CD14-positive monocyte (primary cell): ENCODE data around the gene NPEPL1. TPM values are rescaled to one million over a fixed set of nuclear protein-coding genes. Genes with fewer than 3 reads are reported as not detected.
A peak's percentile ranks its signal among the peaks of the same experiment; 100 is the strongest.

Experiments
- DNase-seq, 3 donors: peaks; one replicate each; pipeline ENCODE4 v3.0.0-alpha.2; 2011 to 2022
- H2AFZ ChIP-seq: 2 replicates; pipeline ENCODE4 v1.6.0; 2012; ENCODE audit warnings: mild to moderate bottlenecking, low read depth, low read length, inconsistent platforms; ENCODE audit not compliant: insufficient read depth, poor library complexity, severe bottlenecking
- H3K27ac ChIP-seq, 2 donors: 1 replicate in 1 of 2; 2 replicates in 1 of 2; pipeline ENCODE4 v1.5.1; 2012 to 2013; ENCODE audit warnings: low read length in 2 of 2, control low read depth in 1 of 2, inconsistent platforms in 1 of 2, low read depth in 1 of 2, mild to moderate bottlenecking in 1 of 2
- H3K27me3 ChIP-seq, 2 donors: one replicate each; pipeline versions ENCODE4 v1.6.0 to v1.6.1; 2011 to 2013; ENCODE audit warnings: low read length in 2 of 2; ENCODE audit not compliant: control insufficient read depth in 2 of 2, insufficient read depth in 2 of 2
- H3K36me3 ChIP-seq, 2 donors: replicated peaks in 1 of 2; 1 replicate in 1 of 2; 2 replicates in 1 of 2; pipeline versions ENCODE4 v1.5.1 to v1.6.1; 2012 to 2013; ENCODE audit warnings: low read length in 2 of 2, control low read depth in 1 of 2, inconsistent platforms in 1 of 2, mild to moderate bottlenecking in 1 of 2; ENCODE audit not compliant: insufficient read depth in 2 of 2, control insufficient read depth in 1 of 2
- H3K4me1 ChIP-seq, 2 donors: 1 replicate in 1 of 2; 2 replicates in 1 of 2; pipeline versions ENCODE4 v1.5.1 to v1.6.1; 2012 to 2013; ENCODE audit warnings: low read length in 2 of 2, control low read depth in 1 of 2, inconsistent platforms in 1 of 2, mild to moderate bottlenecking in 1 of 2, moderate library complexity in 1 of 2; ENCODE audit not compliant: insufficient read depth in 2 of 2, control insufficient read depth in 1 of 2
- H3K4me2 ChIP-seq: replicated peaks from 2 replicates; pipeline ENCODE3; 2012; ENCODE audit warnings: low read length, moderate library complexity, mild to moderate bottlenecking; ENCODE audit not compliant: poor library complexity, severe bottlenecking; ENCODE audit errors: extremely low read depth
- H3K4me3 ChIP-seq, 3 experiments: fragments of 200-600 bp in 1 of 3; sonication (generic) in 1 of 3; replicated peaks in 1 of 3; 1 replicate in 2 of 3; 2 replicates in 1 of 3; pipeline ENCODE4 v1.5.1; 2011 to 2013; ENCODE audit warnings: low read length in 3 of 3, mild to moderate bottlenecking in 3 of 3, control low read depth in 2 of 3, low read depth in 2 of 3, inconsistent platforms in 1 of 3, moderate library complexity in 1 of 3
- H3K79me2 ChIP-seq: 2 replicates; pipeline ENCODE4 v1.6.0; 2012; ENCODE audit warnings: mild to moderate bottlenecking, control low read depth, inconsistent platforms, low read length, moderate library complexity; ENCODE audit not compliant: insufficient read depth
- H3K9ac ChIP-seq: 2 replicates; pipeline ENCODE4 v1.6.0; 2017; ENCODE audit warnings: low read length, mild to moderate bottlenecking; ENCODE audit not compliant: insufficient read depth, poor library complexity, severe bottlenecking
- H3K9me3 ChIP-seq, 2 donors: replicated peaks in 1 of 2; 1 replicate in 1 of 2; 2 replicates in 1 of 2; pipeline versions ENCODE4 v1.5.1 to v1.6.1; 2012 to 2013; ENCODE audit warnings: low read length in 2 of 2, control low read depth in 1 of 2; ENCODE audit not compliant: control insufficient read depth in 1 of 2, insufficient read depth in 1 of 2
- H4K20me1 ChIP-seq: 2 replicates; pipeline ENCODE4 v1.6.0; 2012; ENCODE audit warnings: mild to moderate bottlenecking, low read length, control low read depth, moderate library complexity; ENCODE audit not compliant: insufficient read depth
- H3K27ac Mint-ChIP-seq, 7 donors: one replicate each; pipeline ENCODE4 v1.8.0; 2020; ENCODE audit warnings: mild to moderate bottlenecking in 7 of 7, mixed read lengths in 7 of 7, moderate library complexity in 6 of 7, inconsistent platforms in 2 of 7
- H3K27me3 Mint-ChIP-seq, 3 donors: one replicate each; pipeline ENCODE4 v1.8.0; 2021 to 2022; ENCODE audit warnings: low read depth in 3 of 3, mild to moderate bottlenecking in 3 of 3, mixed read lengths in 3 of 3, moderate library complexity in 3 of 3, inconsistent platforms in 1 of 3
- H3K36me3 Mint-ChIP-seq, 2 donors: one replicate each; pipeline ENCODE4 v1.8.0; 2020; ENCODE audit warnings: mixed read lengths in 2 of 2, inconsistent platforms in 1 of 2, mild to moderate bottlenecking in 1 of 2
- H3K4me1 Mint-ChIP-seq: one replicate; pipeline ENCODE4 v1.8.0; 2020; ENCODE audit warnings: mild to moderate bottlenecking, mixed read lengths
- H3K4me3 Mint-ChIP-seq, 2 donors: one replicate each; pipeline ENCODE4 v1.8.0; 2020; ENCODE audit warnings: mild to moderate bottlenecking in 2 of 2, mixed read lengths in 2 of 2, moderate library complexity in 1 of 2
- H3K9me3 Mint-ChIP-seq, 7 donors: one replicate each; pipeline ENCODE4 v1.8.0; 2020 to 2022; ENCODE audit warnings: mixed read lengths in 7 of 7, mild to moderate bottlenecking in 6 of 7, moderate library complexity in 6 of 7, inconsistent platforms in 2 of 7
- WGBS: methylation state at CpG from one replicate; pipeline ENCODE4 v1.1.5; 2013; ENCODE audit warnings: missing lambda C conversion rate; ENCODE audit not compliant: insufficient coverage; 5-methylcytosine and 5-hydroxymethylcytosine counted together
- intact Hi-C, 2 donors: fragments of 100-400 bp; cut with micrococcal nuclease; formaldehyde crosslinking; loops; one replicate each; pipeline versions ENCODE4 v1.15.0 to v1.15.1; 2023
- polyA plus RNA-seq, 3 donors: library from polyadenylated mRNA; depleted of rRNA in 1 of 3; unstranded in 2 of 3; stranded (reverse) in 1 of 3; fragments of 300-500 nt in 2 of 3; fragments of >200 nt in 1 of 3; fragmentation: Illumina TruSeq in 2 of 3; gene quantifications; 1 replicate in 2 of 3; 2 replicates in 1 of 3; pipeline ENCODE4 v1.2.3, GENCODE V29; 2012 to 2021
- TF ChIP-seq, protein P1 (sequence below): fragments of 200-600 bp; IDR thresholded peaks from one replicate; pipeline ENCODE4 v1.8.0; 2022; ENCODE audit warnings: antibody characterized with exemption, mild to moderate bottlenecking

The NPEPL1 gene
- polyA plus RNA-seq, 3 donors, result 37.6 to 109 (median 39.6) TPM

DNA sequence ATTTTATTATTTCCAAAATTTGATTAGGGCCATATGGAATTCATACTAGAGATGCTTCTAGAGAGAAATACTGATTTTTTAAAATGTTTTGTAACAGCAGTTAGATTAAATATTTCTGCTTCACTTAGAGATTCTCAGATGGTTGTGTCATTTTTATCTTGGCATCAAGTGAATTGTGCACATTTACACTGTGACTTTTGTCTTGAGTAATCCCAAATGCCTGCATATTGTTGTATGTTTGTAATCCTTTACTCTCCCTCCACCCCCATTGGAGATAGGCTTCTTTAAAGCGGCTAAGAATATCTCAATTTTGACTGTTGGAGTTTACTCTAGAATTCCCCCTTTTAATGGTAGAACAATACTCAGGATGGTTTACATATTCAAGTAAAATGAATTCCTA lies 22.5 kb upstream of the NPEPL1 start:
- Histone ChIP-seq H3K4me1 (no peaks in the 10 kb centered on the region), H3K27ac (no peak overlapping the region), H3K79me2 (peaks cover 24% of the 10 kb centered on the region), H3K4me3 (no peak overlapping the region), H2AFZ (no peak overlapping the region), H3K4me2 (no peak overlapping the region), H3K9me3 (no peaks in the 10 kb centered on the region), H3K27me3 (no peaks in the 10 kb centered on the region), H4K20me1 (peaks cover 55% of the 10 kb centered on the region), H3K36me3 (peaks cover 77 to 94% of the 10 kb centered on the region in 2 donors), H3K9ac (no peak overlapping the region)
- Mint-ChIP-seq H3K36me3 (peaks cover 72 to 84% of the 10 kb centered on the region in 2 donors), H3K27me3 (peaks cover 0 to 1% (median 0%) of the 10 kb centered on the region in 3 donors), H3K4me1 (peaks cover 10% of the 10 kb centered on the region), H3K27ac (no peak overlapping the region), H3K9me3 (no peaks in the 10 kb centered on the region), H3K4me3 (no peak overlapping the region)
- TF ChIP-seq, protein P1, sequence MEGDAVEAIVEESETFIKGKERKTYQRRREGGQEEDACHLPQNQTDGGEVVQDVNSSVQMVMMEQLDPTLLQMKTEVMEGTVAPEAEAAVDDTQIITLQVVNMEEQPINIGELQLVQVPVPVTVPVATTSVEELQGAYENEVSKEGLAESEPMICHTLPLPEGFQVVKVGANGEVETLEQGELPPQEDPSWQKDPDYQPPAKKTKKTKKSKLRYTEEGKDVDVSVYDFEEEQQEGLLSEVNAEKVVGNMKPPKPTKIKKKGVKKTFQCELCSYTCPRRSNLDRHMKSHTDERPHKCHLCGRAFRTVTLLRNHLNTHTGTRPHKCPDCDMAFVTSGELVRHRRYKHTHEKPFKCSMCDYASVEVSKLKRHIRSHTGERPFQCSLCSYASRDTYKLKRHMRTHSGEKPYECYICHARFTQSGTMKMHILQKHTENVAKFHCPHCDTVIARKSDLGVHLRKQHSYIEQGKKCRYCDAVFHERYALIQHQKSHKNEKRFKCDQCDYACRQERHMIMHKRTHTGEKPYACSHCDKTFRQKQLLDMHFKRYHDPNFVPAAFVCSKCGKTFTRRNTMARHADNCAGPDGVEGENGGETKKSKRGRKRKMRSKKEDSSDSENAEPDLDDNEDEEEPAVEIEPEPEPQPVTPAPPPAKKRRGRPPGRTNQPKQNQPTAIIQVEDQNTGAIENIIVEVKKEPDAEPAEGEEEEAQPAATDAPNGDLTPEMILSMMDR, result no peak
- no peak for DNase-seq
- intact Hi-C loops, result no loop called here
- WGBS, result no CpG with 5 or more reads among the region's 1 CpG

DNA sequence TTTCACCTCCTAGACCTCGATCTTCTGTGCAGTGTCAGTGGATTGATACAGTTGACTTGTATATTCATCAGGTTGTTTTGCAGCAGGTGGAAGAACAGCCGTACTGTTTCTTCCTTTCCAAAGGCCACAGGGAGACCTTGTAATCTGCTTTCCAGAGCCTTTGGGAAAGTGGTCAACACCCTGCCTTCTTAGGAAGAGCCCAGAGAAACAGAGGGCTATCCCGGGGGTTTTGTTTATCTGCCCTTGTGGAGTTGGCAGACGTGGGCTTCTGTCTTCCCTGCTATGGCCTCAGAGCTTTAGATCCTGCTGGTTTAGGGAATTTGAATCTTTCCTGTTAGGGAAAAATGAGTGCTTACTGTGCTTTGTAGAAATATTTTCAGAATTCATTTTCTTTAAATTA lies 21.9 kb upstream of the NPEPL1 start:
- H3K36me3 Mint-ChIP-seq, result peaks cover 74 to 84% of the 10 kb centered on the region in 2 donors
- intact Hi-C loops, result no loop called here
- no peaks in the 10 kb centered on the region for H3K9me3 ChIP-seq
- no peak overlapping the region for H3K9ac ChIP-seq
- no peak overlapping the region for H3K4me3 Mint-ChIP-seq
- TF ChIP-seq, protein P1, result no peak
- H3K4me2 ChIP-seq, result no peak overlapping the region
- H4K20me1 ChIP-seq, result peaks cover 55% of the 10 kb centered on the region
- H3K4me1 ChIP-seq, result no peaks in the 10 kb centered on the region
- WGBS, result 90% methylated on average over 2 of the region's 4 CpGs
- no peak for DNase-seq
- H3K4me3 ChIP-seq, result no peak overlapping the region
- no peaks in the 10 kb centered on the region for H3K9me3 Mint-ChIP-seq
- H3K27me3 Mint-ChIP-seq, result peaks cover 0 to 1% (median 0%) of the 10 kb centered on the region in 3 donors
- peaks cover 18% of the 10 kb centered on the region for H3K79me2 ChIP-seq
- peak overlapping the region in 2 of 7 donors; percentile 27 to 37 for H3K27ac Mint-ChIP-seq
- H3K4me1 Mint-ChIP-seq, result peaks cover 7% of the 10 kb centered on the region
- H3K36me3 ChIP-seq, result peaks cover 79 to 94% of the 10 kb centered on the region in 2 donors
- H3K27me3 ChIP-seq, result no peaks in the 10 kb centered on the region
- H3K27ac ChIP-seq, result no peak overlapping the region
- no peak overlapping the region for H2AFZ ChIP-seq
